Prostate gland (tissue), 2 donors: ENCODE results near the gene SOX1.

ENCODE experiments used
- CTCF ChIP-seq, 4 experiments: fragments of 200-600 bp in 2 of 4; fragments of 450-650 bp in 2 of 4; sonication (generic) in 2 of 4; IDR thresholded peaks; 1 replicate in 3 of 4; 2 replicates in 1 of 4; pipeline ENCODE4 v1.5.1; 2016 to 2019; ENCODE audit warnings: antibody characterized with exemption in 4 of 4, mild to moderate bottlenecking in 2 of 4, moderate library complexity in 2 of 4
- POLR2A ChIP-seq: fragments of 450-650 bp; IDR thresholded peaks from one replicate; pipeline ENCODE4 v1.6.1; 2016; ENCODE audit warnings: antibody characterized with exemption, mild to moderate bottlenecking

GRCh38 chr13:112032186-112032993 lies 34.6 kb upstream of the SOX1 start:
- TF ChIP-seq CTCF (IDR thresholded peaks at IDR 0.05) (no peak), POLR2A (no peak)
